MM.1S (cell line): Measurements from ENCODE around the gene CDH20.
A peak's percentile ranks its signal among the peaks of the same experiment; 100 is the strongest.

Experiments
- DNase-seq: peaks from one replicate; pipeline ENCODE4 v3.0.0-alpha.2; 2015
- H2AFZ ChIP-seq: fragments of 300-600 bp; sonication (generic); 2 replicates; pipeline ENCODE4 v1.6.0; 2016; ENCODE audit warnings: antibody characterized with exemption, low read length
- H3F3A ChIP-seq: fragments of 300-600 bp; sonication (generic); 2 replicates; pipeline ENCODE4 v1.6.1; 2016; ENCODE audit warnings: mild to moderate bottlenecking, antibody characterized with exemption, low read length, moderate library complexity, mixed read lengths; ENCODE audit not compliant: insufficient read depth
- H3K27ac ChIP-seq: fragments of 300-600 bp; sonication (generic); 2 replicates; pipeline ENCODE4 v1.5.1; 2016; ENCODE audit warnings: mild to moderate bottlenecking, low read length
- H3K27me3 ChIP-seq: fragments of 300-600 bp; sonication (generic); replicated peaks from 2 replicates; pipeline ENCODE4 v1.6.0; 2016; ENCODE audit warnings: low read length; ENCODE audit not compliant: insufficient read depth
- H3K36me3 ChIP-seq: fragments of 300-600 bp; sonication (generic); replicated peaks from 2 replicates; pipeline ENCODE4 v1.6.1; 2016; ENCODE audit warnings: mild to moderate bottlenecking, low read length, mixed read lengths; ENCODE audit not compliant: insufficient read depth
- H3K4me1 ChIP-seq: fragments of 300-600 bp; sonication (generic); 2 replicates; pipeline ENCODE4 v1.6.1; 2016; ENCODE audit warnings: low read length, mixed read lengths
- H3K4me2 ChIP-seq: fragments of 300-600 bp; sonication (generic); 2 replicates; pipeline ENCODE4 v1.6.0; 2016; ENCODE audit warnings: low read depth, low read length
- H3K4me3 ChIP-seq: fragments of 300-600 bp; sonication (generic); 2 replicates; pipeline ENCODE4 v1.5.1; 2016; ENCODE audit warnings: low read length, mixed read lengths
- H3K79me2 ChIP-seq: fragments of 300-600 bp; sonication (generic); 2 replicates; pipeline ENCODE4 v1.6.1; 2016; ENCODE audit warnings: mixed run types, low read length, mixed read lengths
- H3K9ac ChIP-seq: fragments of 300-600 bp; sonication (generic); 2 replicates; pipeline ENCODE4 v1.6.1; 2016; ENCODE audit warnings: low read length, mixed read lengths
- H3K9me2 ChIP-seq: fragments of 300-600 bp; sonication (generic); replicated peaks from 2 replicates; pipeline ENCODE4 v1.6.1; 2016; ENCODE audit warnings: mild to moderate bottlenecking, low read length, mixed read lengths; ENCODE audit not compliant: insufficient read depth
- H3K9me3 ChIP-seq: fragments of 300-600 bp; sonication (generic); replicated peaks from 2 replicates; pipeline ENCODE4 v1.6.1; 2016; ENCODE audit warnings: mild to moderate bottlenecking, low read length, mixed read lengths; ENCODE audit not compliant: insufficient read depth
- H4K20me1 ChIP-seq: fragments of 300-600 bp; sonication (generic); 2 replicates; pipeline ENCODE4 v1.6.1; 2016; ENCODE audit warnings: mild to moderate bottlenecking, low read length, moderate library complexity, mixed read lengths; ENCODE audit not compliant: insufficient read depth
- EZH2 ChIP-seq: fragments of 300-600 bp; sonication (generic); optimal IDR thresholded peaks from 2 replicates; pipeline ENCODE3; 2017; ENCODE audit warnings: low read depth, mild to moderate bottlenecking, antibody characterized with exemption, low read length, mixed read lengths
- EZH2phosphoT487 ChIP-seq: fragments of 300-600 bp; sonication (generic); IDR thresholded peaks from 2 replicates; pipeline ENCODE4 v1.6.1; 2018; ENCODE audit warnings: antibody characterized with exemption, low read length
- TF ChIP-seq, protein P1 (sequence below): fragments of 300-600 bp; sonication (generic); IDR thresholded peaks from 2 replicates; pipeline ENCODE4 v1.5.1; 2016; ENCODE audit warnings: antibody characterized with exemption, low read length, mixed read lengths

Gene CDH20

GRCh38 chr18:61443081-61443725, 110.0 kb downstream of the CDH20 start:
- H3K9me2 ChIP-seq: no peaks in the 10 kb centered on the region
- no peaks in the 10 kb centered on the region for H3K4me1 ChIP-seq
- H4K20me1 ChIP-seq: no peaks in the 10 kb centered on the region
- no peak overlapping the region for H2AFZ ChIP-seq
- no peaks in the 10 kb centered on the region for H3K79me2 ChIP-seq
- no peak overlapping the region for H3K27ac ChIP-seq
- H3K9me3 ChIP-seq: no peaks in the 10 kb centered on the region
- DNase-seq: no peak
- no peak overlapping the region for H3K9ac ChIP-seq
- no peaks in the 10 kb centered on the region for H3F3A ChIP-seq
- no peaks in the 10 kb centered on the region for H3K36me3 ChIP-seq
- H3K4me3 ChIP-seq: no peak overlapping the region
- H3K27me3 ChIP-seq: no peaks in the 10 kb centered on the region
- TF ChIP-seq EZH2 (no peak), EZH2phosphoT487 (no peak)
- TF ChIP-seq, protein P1, sequence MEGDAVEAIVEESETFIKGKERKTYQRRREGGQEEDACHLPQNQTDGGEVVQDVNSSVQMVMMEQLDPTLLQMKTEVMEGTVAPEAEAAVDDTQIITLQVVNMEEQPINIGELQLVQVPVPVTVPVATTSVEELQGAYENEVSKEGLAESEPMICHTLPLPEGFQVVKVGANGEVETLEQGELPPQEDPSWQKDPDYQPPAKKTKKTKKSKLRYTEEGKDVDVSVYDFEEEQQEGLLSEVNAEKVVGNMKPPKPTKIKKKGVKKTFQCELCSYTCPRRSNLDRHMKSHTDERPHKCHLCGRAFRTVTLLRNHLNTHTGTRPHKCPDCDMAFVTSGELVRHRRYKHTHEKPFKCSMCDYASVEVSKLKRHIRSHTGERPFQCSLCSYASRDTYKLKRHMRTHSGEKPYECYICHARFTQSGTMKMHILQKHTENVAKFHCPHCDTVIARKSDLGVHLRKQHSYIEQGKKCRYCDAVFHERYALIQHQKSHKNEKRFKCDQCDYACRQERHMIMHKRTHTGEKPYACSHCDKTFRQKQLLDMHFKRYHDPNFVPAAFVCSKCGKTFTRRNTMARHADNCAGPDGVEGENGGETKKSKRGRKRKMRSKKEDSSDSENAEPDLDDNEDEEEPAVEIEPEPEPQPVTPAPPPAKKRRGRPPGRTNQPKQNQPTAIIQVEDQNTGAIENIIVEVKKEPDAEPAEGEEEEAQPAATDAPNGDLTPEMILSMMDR: no peak
- no peak overlapping the region for H3K4me2 ChIP-seq

GRCh38 chr18:61448316-61448715, 115.1 kb downstream of the CDH20 start:
- DNase-seq: peak; percentile 34
- no peaks in the 10 kb centered on the region for H3K36me3 ChIP-seq
- H3F3A ChIP-seq: no peaks in the 10 kb centered on the region
- no peaks in the 10 kb centered on the region for H3K79me2 ChIP-seq
- H4K20me1 ChIP-seq: no peaks in the 10 kb centered on the region
- no peaks in the 10 kb centered on the region for H3K27me3 ChIP-seq
- H3K4me1 ChIP-seq: no peaks in the 10 kb centered on the region
- no peak overlapping the region for H3K4me3 ChIP-seq
- H3K9me3 ChIP-seq: no peaks in the 10 kb centered on the region
- no peak overlapping the region for H3K27ac ChIP-seq
- no peaks in the 10 kb centered on the region for H3K9me2 ChIP-seq
- no peak overlapping the region for H3K4me2 ChIP-seq
- H2AFZ ChIP-seq: no peak overlapping the region
- TF ChIP-seq EZH2phosphoT487: no peak
- H3K9ac ChIP-seq: no peak overlapping the region

GRCh38 chr18:61459896-61460648, 126.8 kb downstream of the CDH20 start:
- no peak for DNase-seq

More at GRCh38 chr18:61459896-61460648, 126.8 kb downstream of the CDH20 start:
- no peaks in the 10 kb centered on the region for H3K9me2 ChIP-seq
- no peaks in the 10 kb centered on the region for H4K20me1 ChIP-seq
- H3K27ac ChIP-seq: no peak overlapping the region
- H3K36me3 ChIP-seq: no peaks in the 10 kb centered on the region
- no peaks in the 10 kb centered on the region for H3K4me1 ChIP-seq
- H3K79me2 ChIP-seq: no peaks in the 10 kb centered on the region
- no peak overlapping the region for H3K4me2 ChIP-seq
- no peak overlapping the region for H3K9ac ChIP-seq
- no peaks in the 10 kb centered on the region for H3K9me3 ChIP-seq
- no peak overlapping the region for H2AFZ ChIP-seq
- no peak overlapping the region for H3K4me3 ChIP-seq
- H3K27me3 ChIP-seq: no peaks in the 10 kb centered on the region
- TF ChIP-seq, protein P1: no peak
- TF ChIP-seq EZH2phosphoT487 (no peak), EZH2 (no peak)
- H3F3A ChIP-seq: no peaks in the 10 kb centered on the region
